ENCODE results near the gene ABCD1.

GRCh38 chrX:153694687-153695270 is 29.9 kb upstream of the ABCD1 start:
- TF ChIP-seq POLR2AphosphoS5 (IDR thresholded peaks at IDR 0.05; ENCODE audit: low read length) (no peak), CTCF (IDR thresholded peaks at IDR 0.05 in 2 of 3, conservative IDR thresholded peaks at IDR 0.05 in 1 of 3; ENCODE audit: control insufficient read depth in 2 of 3, extremely low read depth in 1 of 3, insufficient read depth in 1 of 3, low read depth in 3 of 3, low read length in 3 of 3) (no peak), SIN3A (IDR thresholded peaks at IDR 0.05; ENCODE audit: low read depth, low read length) (no peak), EGR1 (IDR thresholded peaks at IDR 0.05; ENCODE audit: borderline replicate concordance in 1 of 2, low read depth in 2 of 2, low read length in 2 of 2) (no peak), HDAC6 (IDR thresholded peaks at IDR 0.05; ENCODE audit: unreplicated experiment) (no peak), TARDBP (IDR thresholded peaks at IDR 0.05; ENCODE audit: borderline replicate concordance) (no peak), MAX (IDR thresholded peaks at IDR 0.05; ENCODE audit: low read depth, low read length) (no peak), REST (IDR thresholded peaks at IDR 0.05; ENCODE audit: low read depth, low read length) (no peak), USF2 (IDR thresholded peaks at IDR 0.05; ENCODE audit: borderline replicate concordance, low read depth, low read length) (no peak), HCFC1 (IDR thresholded peaks at IDR 0.05; ENCODE audit: low read length) (no peak), FOXK2 (IDR thresholded peaks at IDR 0.05) (no peak), KAT2A (conservative IDR thresholded peaks at IDR 0.05; ENCODE audit: control insufficient read depth, low read depth, low read length) (no peak)
